ENCODE data around the gene KAZN.
"Not testable (repeated sequence)": the region's sequence is repeated elsewhere in the genome, so short reads cannot be mapped to it uniquely, and the experiment has no call there.

Gene KAZN

GRCh38 chr1:14598498-14599182, at the start of gene KAZN:
TSS of gene KAZN (plus strand) at chr1:14598685.
- no peak for DNase-seq

GRCh38 chr1:14549897-14550620, 48.4 kb upstream of the KAZN start:
- DNase-seq = no peak

- no peak for DNase-seq
These were observed 47.1 kb upstream of the KAZN start for GRCh38 chr1:14551386-14551785.

- no peak for DNase-seq
These were observed 46.1 kb upstream of the KAZN start for GRCh38 chr1:14552246-14552965.

- no peak for DNase-seq
These were observed 44.8 kb upstream of the KAZN start for GRCh38 chr1:14553711-14554110.

- no peak for DNase-seq
These were observed 43.4 kb upstream of the KAZN start for GRCh38 chr1:14555091-14555490.

GRCh38 chr1:14561014-14561693, 37.3 kb upstream of the KAZN start:
- no peak for DNase-seq

- no peak for DNase-seq
These were observed 33.4 kb upstream of the KAZN start for GRCh38 chr1:14565090-14565489.

- DNase-seq = no peak
These were observed 31.4 kb upstream of the KAZN start for GRCh38 chr1:14567056-14567455.

GRCh38 chr1:14567903-14568302, 30.6 kb upstream of the KAZN start:
- DNase-seq = no peak

- no peak for DNase-seq
These were observed 29.6 kb upstream of the KAZN start for GRCh38 chr1:14568716-14569355.

GRCh38 chr1:14570514-14570913, 28.0 kb upstream of the KAZN start:
- DNase-seq = no peak

- DNase-seq = no peak
These were observed 26.4 kb upstream of the KAZN start for GRCh38 chr1:14571810-14572767.

GRCh38 chr1:14572861-14573260, 25.6 kb upstream of the KAZN start:
- DNase-seq = no peak

- DNase-seq = no peak
These were observed 22.3 kb upstream of the KAZN start for GRCh38 chr1:14576155-14576554.

GRCh38 chr1:14577261-14577660, 21.2 kb upstream of the KAZN start:
- no peak for DNase-seq

GRCh38 chr1:14578156-14578555, 20.3 kb upstream of the KAZN start:
- no peak for DNase-seq

GRCh38 chr1:14580295-14580694, 18.2 kb upstream of the KAZN start:
- DNase-seq = not testable (repeated sequence)

GRCh38 chr1:14580986-14581385, 17.5 kb upstream of the KAZN start:
- no peak for DNase-seq

- no peak for DNase-seq
These were observed 14.7 kb upstream of the KAZN start for GRCh38 chr1:14583788-14584187.

GRCh38 chr1:14585728-14586127, 12.8 kb upstream of the KAZN start:
- DNase-seq = no peak

All from CD4-positive, alpha-beta T cell treated with Interleukin-6 for 4 hours (primary cell).